ENCODE data around the gene ZNF804A. TPM values are rescaled to one million over a fixed set of nuclear protein-coding genes. Genes with fewer than 3 reads are reported as not detected.

The ZNF804A gene
- total and polyA plus RNA-seq, 2 of the 8 experiments (the other 6 are each of a cell fraction or from before 2014, with no cell fraction given) = 0.02 TPM; not detected in 1

DNA sequence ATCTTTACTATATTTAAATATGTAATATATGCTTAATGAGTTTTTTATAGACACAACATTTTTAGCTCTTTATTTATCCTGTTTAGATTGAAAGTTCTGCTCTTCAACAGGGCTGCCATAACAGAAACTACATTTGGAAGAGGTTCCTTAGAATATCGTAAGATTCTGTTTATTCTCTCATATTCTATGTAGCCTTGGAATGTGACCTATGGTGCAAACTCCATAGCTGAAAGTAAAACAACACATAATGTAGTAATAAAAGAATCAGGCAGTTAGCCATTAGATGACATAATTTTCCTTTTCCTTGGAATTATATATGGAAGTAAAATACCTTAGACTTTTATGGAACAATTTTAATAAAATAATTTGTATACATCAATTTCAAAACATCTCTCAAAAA is 91.3 kb downstream of the ZNF804A start (continued):
- TF ChIP-seq CHD1 (IDR thresholded peaks at IDR 0.05; ENCODE audit: low read depth, low read length) = no peak
- no peak for TF ChIP-seq GTF2F1 (IDR thresholded peaks at IDR 0.05; ENCODE audit: borderline replicate concordance, low read depth, low read length)
- TF ChIP-seq CREB1 (IDR thresholded peaks at IDR 0.05) = no peak
- TF ChIP-seq JUN (IDR thresholded peaks at IDR 0.05; ENCODE audit: low read depth, low read length) = no peak

All from H1 (cell line).